Stimulated activated CD4-positive, alpha-beta T cell treated with anti-CD3 and anti-CD28 coated beads, Interleukin-12 subunit alpha, Interleukin-12 subunit beta, amount 100 ng/mL, for 24 hours (primary cell): ENCODE data around the gene RNASE1.
"Not testable (repeated sequence)": the region's sequence is repeated elsewhere in the genome, so short reads cannot be mapped to it uniquely, and the experiment has no call there.

Experiments used
- DNase-seq, 2 experiments: peaks; one replicate each; pipeline ENCODE4 v3.0.0-alpha.2; 2020; ENCODE audit warnings: low read depth in 2 of 2

The RNASE1 gene

DNA sequence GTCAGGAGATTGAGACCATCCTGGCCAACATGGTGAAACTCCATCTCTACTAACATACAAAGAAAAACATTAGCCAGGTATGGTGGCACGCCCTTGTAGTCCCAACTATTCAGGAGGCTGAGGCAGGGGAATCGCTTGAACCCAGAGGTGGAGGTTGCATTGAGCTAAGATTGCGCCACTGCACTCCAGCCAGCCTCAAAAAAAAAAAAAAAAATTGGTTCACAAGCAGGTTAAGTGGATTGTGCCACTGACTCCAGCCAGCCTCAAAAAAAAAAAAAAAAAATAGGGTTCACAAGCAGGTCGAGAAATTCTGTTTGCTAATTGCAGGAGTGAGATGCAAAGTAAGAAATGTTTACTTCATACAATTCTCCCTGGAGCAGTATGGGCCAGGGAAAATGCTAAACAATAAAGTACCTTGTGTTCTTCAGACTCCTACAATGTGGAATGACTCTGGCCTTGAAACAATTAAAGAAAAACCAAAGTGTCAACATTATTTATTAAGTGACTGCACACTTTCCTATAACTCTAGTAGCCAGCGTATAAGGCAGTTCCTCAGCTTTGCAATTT is 28.3 kb downstream of the RNASE1 start:
- no peak for DNase-seq

DNA sequence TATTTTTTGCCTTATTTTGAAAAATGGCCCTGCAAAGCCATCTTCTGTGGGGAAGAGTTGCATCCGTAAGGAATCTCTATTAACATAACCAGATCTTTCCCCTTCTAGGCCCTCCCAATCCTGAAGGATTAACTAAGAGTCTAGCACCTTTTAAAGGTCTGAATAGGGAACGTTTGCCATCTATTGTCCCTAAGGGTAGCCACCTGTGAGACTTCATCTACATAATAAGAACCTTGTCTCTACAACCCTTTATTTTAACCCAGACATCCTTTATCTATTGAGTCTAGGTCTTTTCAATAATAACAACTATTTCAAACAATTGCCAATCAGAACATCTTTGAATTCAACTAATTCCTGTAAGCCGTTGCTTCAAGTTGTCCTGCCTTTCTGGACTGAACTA is 30.0 kb downstream of the RNASE1 start:
- DNase-seq, result no peak

DNA sequence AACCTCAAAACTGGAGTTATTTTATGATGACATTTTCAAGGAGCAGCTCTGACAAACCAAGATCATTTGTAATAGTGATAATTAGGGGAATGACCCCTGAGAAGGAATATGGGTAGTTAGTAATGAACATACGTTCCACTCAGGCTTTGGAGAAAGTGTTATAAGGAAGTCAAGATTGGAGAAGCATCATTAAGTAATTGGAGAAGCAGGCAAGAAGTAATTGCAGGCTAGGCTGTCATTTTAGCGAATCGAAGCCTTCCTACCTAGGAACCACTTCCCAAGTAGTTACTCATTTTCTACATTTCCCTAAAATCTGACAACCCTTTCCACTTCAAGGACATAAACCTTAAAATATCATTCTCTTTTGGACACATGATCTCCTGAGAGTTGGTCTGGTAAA is 33.2 kb downstream of the RNASE1 start:
- no peak for DNase-seq

DNA sequence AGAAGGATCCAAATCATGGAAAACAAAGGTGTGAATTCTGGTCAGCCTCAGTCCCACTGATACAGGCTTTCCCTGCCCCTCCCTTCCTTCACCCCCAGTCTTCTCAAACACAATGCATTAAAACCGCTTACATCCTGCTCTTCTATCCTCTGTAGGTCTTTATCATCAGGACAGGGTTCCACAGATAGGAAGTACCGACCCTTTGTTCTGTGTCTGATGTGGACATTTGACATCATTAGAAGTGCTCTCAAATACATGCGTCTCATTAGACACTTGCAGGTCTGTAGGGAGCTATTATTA is 34.1 kb downstream of the RNASE1 start:
- DNase-seq, result no peak

DNA sequence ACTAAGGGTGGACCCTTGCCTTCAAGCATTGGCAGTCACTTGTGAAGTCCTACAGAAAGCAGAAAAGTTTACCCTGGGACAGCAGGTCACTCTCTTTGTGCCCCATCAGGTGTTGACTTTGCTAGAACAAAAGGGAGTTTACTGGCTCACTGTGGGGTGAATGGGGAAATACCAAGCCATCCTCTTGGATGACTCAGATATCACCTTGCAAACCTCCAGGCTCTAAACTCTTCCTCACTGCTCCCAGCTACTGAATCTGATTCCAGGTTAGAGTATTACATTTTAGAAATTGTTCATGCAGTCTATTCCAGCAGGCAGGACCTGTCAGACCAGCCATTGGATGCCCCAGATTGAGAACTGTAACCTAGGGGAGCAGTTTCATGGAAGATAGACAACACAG is 41.7 kb downstream of the RNASE1 start:
- no peak for DNase-seq

DNA sequence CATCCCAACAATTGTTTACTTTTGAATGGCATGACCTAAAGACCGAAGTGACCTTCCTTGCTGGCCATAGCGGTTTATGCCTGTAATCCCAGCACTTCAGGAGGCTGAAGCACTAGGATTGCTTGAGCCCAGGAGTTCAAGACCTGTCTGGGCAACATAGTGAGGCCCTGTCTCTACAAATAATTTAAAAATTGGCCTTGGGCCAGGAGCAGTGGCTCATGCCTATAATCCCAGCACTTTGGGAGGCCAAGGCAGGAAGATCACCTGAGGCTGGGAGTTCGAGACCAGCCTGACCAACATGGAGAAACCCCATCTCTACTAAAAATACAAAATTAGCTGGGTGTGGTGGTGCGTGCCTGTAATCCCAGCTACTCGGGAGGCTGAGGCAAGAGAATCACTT is 43.2 kb downstream of the RNASE1 start:
- not testable (repeated sequence) for DNase-seq

DNA sequence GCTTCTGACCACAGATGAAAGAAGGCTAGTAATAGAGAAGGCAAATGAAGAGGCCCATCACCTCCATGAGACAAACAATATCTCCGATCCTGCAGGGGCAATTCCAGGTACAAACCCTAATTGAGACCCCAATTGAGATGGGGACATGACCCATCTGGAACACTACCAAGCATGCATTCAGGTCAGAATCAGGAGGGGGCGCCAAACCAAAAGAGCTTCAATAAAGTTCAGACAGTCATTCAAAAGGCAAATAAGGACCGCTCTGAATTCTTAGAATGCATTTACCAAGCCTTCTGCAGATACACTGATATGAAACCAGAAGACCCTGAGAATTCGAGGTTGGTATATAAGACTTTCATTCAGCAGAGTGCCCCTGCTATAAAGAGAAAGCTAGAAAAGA is 44.7 kb downstream of the RNASE1 start:
- peak in 1 of 2 experiments; percentile 8 for DNase-seq

DNA sequence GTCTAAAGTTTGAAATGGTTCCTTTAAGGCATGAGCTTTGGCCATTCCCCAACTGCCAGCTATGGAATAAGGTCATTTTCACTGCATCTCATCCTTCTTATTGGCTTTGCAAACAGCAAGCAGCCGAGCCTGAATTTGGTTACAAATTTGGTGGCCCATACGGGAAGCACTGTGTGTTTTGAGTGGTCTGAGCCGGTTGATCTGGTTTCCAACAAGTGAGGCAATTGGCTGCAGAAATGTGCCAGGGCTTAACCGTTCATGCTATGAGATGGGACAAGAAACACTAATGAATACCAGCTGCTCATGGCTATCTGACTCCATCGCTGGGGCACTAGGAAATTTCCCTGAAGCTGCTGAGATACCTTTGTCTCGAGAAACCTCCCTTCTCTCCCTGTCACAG is 47.6 kb downstream of the RNASE1 start:
- DNase-seq, result no peak

DNA sequence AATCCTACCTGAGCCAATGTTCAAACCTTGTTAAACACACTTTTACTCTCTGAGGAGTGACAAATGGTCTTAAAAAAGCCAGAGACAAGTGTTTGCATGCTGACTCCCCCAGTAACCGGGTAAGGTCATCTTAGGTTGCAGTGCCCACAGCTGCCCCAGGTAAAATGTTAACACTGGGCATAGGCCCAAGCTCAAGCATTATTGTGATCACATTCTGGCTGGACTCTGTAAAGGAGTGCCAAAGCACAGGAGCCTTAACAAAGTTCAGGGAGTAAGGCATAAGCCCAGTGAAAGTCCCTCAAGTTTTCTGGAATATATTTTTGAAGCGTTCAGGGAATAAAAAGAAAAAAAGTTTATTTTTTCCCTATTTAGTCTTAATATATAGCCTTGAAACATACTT is 48.3 kb downstream of the RNASE1 start:
- DNase-seq, result no peak

DNA sequence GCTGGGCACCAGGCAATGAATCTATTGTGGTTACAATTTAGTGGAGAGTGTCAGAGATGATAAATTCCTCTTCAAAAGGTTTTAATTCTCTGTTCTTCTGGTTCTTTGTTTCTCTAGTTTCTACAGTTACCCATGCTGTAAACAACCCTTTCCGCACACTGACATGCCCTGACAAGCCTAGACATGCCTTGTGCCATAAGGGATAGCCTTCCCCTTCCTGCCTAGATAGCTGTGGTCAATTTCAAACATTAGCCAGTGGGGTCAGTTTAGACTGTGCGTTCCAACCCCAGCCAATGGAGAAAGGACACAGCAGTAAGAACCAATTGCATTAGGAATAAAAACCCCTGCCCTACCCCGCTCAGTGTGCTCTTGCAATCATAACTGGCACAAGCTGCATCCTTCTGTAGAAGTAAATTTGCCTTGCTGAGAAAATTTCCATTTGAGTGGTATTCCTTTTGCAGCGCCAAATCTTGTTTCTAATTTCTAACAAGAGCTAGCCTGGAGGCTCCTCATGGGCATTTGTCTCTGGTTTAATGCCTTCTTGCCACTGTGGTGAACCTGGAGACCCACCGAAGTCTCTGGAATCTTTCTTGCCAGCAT is 50.6 kb downstream of the RNASE1 start:
- no peak for DNase-seq
